8988T (cell line): Measurements from ENCODE around the gene ETNK1.
"Not testable (repeated sequence)": the region's sequence is repeated elsewhere in the genome, so short reads cannot be mapped to it uniquely, and the experiment has no call there.

Source experiments
- DNase-seq: peaks from one replicate; pipeline ENCODE4 v3.0.0; 2011

Gene ETNK1

GRCh38 chr12:22691319-22691718, 66.3 kb downstream of the ETNK1 start:
- no peak for DNase-seq

DNA sequence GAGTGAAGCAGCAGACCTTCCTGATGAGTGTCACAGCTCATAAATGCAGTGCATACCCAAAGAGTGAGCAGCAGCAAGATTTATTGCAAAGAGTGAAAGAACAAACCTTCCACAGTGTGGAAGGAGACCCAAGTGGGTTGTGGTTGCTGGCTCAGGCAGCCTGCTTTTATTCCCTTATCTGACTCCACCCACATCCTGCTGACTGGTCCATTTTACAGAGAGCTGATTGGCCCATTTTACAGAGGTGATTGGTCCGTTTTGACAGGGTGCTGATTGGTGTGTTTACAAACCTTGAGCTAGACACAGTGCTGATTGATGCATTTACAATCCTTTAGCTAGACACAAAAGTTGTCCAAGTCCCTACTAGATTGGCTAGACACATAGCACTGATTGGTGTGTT, 67.5 kb downstream of the ETNK1 start:
- DNase-seq = not testable (repeated sequence)

GRCh38 chr12:22692964-22693555, 68.1 kb downstream of the ETNK1 start:
- DNase-seq = no peak

- no peak for DNase-seq
Measured at GRCh38 chr12:22698576-22698975, 73.6 kb downstream of the ETNK1 start.

- not testable (repeated sequence) for DNase-seq
Measured at GRCh38 chr12:22699705-22700104, 74.7 kb downstream of the ETNK1 start.

DNA sequence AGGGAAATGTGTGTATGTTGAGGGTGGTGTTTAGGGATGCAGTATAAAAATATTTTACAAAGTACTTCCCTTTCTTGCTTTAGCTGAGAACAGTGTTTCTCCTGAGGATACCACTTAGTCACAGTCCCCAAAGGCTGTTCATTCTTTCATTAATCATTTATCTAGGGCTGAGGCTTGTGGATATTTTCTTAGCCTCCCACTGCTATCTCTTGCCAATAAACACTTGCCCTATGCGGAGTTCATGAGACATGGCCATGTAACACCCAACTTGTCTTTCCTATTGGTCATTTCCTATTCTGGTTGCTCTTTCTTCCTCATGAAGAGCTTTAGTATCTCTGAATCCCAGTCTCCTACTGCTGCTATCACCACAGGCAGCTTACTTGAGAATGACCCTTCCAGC, 75.1 kb downstream of the ETNK1 start:
- no peak for DNase-seq

- not testable (repeated sequence) for DNase-seq
Measured at GRCh38 chr12:22701216-22701809, 76.3 kb downstream of the ETNK1 start.

DNA sequence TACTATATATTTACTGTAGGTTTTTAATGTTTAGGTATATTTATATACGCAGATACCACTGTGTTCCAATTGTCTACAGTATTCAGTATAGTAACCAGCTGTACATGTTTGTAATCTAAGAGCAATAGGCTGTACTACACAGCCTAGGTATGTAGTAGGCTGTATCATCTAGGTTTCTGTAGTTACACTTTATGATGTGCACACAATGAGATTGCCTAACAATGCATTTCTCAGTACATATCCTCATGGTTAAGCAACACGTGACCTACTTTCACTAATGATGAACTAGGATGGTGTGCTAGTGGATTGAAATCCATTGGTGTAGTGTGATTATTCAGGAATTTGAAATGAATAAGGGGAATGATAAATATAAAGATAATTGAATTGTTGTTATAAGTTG, 77.7 kb downstream of the ETNK1 start:
- no peak for DNase-seq

DNA sequence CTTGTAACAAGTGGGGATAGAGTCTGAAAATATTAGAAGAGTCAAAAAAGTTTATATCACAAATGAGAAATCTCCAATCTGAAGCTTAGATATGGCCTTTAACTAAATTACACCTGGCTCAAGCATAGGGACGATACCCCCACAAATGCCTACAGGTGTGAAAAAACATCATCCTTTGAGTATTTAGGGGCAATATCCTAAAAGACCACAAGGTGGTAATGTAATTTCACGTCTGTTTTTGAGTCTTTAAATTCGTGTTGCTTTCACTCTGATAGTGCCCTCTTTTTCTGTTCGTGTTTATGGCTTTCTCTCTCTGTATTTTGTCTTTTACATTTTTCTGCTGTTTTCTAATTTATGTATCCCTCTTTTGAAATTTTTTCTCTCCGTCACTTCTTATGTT, 84.3 kb downstream of the ETNK1 start:
- DNase-seq = peak; percentile 14

- no peak for DNase-seq
Measured at GRCh38 chr12:22712083-22712482, 87.1 kb downstream of the ETNK1 start.

DNA sequence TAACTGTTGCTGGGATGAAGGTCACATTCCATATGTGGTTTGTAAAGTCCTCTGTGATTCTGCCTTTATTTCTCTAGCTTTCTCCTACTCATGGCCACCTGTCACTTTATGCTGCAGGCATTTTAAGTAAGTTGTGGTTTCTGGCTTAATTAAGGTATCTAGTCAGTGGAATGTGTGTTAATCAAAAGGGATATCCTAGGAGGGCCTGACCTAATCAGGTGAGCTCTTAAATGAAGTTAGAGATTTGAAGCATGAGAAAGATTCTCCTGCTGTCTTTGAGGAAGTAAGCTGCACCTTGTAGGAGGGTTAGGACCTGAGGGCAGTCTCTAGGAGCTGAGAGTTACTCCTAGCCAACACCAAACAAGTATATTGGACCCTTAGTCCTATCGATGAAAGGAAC, 90.3 kb downstream of the ETNK1 start:
- no peak for DNase-seq

DNA sequence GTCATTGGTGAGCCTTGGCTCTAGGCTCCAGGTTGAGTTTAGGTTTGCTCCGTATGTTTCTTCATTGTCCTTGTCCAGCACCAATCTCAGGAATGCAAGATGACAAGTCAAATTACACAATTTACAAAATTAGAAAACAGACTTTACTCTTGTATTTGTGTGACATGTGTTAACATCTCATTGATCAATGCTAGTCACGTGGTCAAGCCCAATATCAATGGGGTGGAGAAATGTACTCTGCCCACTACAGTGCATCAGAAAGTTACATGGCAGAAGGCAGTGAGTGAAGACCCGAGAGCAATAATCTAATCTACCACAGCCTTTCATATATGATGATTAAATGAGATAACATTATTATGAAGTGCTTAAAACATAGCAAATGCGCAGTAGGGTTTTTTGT, 94.8 kb downstream of the ETNK1 start:
- no peak for DNase-seq

DNA sequence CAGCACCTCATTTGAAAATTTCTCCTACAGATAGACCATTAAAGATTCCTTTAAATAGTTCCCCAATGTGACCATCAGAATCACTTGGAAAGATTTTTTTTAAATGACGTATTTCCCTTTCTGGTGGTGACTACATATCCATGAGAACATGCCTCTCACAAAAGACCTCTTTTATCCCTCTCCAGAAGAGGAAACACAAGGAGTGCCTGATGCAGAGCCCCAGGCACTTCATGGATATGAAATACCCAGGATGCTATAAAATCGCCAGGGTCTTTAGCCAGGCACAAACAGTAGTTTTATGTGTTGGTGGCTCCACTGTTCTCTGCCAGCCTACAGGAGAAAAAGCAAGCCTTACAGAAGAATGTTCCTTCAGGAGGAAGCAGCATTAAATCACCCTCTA, 97.1 kb downstream of the ETNK1 start:
- no peak for DNase-seq

GRCh38 chr12:22722779-22723178, 97.8 kb downstream of the ETNK1 start:
- DNase-seq = no peak

- DNase-seq = no peak
Measured at GRCh38 chr12:22728987-22729386, 104.0 kb downstream of the ETNK1 start.

DNA sequence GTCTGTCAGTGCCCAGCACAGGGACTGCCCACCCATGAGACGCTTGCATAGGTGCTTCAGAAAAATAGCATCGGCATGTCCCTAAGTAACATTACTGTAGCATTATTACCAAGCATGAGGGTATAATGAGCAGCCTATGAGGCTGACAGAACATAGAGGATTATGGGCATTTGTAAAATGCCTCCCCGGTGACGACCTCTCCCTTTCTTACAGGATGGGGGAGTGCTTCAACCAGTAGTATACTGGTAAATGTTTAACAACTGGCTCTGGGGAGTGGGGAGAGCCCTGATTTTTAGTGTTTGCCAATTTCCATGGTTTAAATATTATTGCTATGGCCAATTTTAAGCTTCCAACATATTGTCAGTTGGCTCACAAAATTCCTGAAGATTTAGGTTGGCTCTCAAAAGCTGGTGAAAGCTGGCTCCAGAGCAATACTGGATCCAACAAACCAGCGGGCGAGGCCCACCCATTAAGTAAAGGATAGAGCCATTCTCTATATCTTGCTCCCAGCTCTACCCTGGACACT, 104.5 kb downstream of the ETNK1 start:
- no peak for DNase-seq

DNA sequence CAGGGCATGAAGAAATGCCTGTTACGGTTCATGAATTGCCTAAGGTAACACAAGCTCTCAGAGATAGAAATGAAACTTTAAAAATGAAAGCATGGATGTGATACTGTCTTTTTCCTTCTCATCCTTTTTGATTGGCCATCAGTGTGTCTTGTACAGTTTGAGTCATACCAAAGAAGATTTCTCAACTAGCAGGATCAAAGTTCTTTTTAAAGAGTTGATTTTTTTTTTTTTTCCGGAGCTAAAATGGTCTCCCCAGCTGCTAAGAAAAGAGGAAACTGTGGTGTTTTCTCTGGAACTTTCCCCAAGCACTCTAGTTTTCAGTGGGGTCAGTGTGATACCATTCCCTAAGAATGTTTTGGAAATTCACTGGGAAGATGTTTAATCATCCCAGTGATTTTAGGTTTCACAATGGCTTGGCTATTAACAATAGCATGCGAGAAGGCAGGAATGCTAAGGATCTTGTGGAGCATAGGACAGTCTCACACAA, 105.0 kb downstream of the ETNK1 start:
- DNase-seq = no peak

DNA sequence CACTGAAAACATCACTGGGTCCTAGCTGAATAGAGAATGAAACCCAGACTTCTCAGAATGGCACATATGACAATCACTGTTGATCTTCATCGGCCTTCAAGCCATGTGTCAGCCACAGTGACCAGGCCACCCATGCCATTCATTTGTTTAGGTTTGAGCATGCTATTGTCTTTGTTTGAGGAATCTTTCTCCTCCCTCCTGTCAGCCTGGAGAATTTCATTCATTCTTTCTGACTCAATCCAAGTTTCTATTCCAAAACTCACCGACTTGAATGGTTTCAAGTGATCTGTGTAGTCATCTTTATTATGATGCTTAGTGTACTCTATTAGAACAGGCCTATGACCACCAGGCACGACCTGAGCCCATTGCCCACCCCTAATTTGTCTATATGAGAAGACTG, 106.3 kb downstream of the ETNK1 start:
- no peak for DNase-seq

GRCh38 chr12:22733756-22734155, 108.8 kb downstream of the ETNK1 start:
- DNase-seq = no peak

DNA sequence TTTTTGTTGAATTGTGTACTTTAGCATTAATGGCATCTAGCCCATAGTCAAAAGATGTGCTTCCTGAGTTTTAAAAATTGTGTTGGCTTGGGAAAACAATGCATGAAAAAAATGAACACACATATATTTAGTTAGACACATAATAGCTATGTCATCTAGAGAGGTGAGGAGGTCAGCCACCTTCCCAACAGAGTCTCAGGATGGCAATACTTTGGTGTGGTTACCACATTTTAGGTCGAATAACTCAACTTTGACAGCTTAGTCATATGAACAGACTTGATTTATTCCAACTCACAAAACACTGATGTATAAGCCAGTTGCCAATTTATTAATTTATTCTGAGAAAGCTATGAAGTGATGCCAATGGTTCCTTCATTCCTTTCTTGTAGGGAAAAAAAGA, 114.0 kb downstream of the ETNK1 start:
- no peak for DNase-seq
